Keratinocyte (primary cell): Measurements from ENCODE around the gene LRP1B. TPM values are rescaled to one million over a fixed set of nuclear protein-coding genes. Genes with fewer than 3 reads are reported as not detected.

Experiments used
- DNase-seq: peaks from one replicate; pipeline ENCODE4 v3.0.0-alpha.2; 2011; ENCODE audit warnings: low read depth, missing footprints, low spot score
- FAIRE-seq: peaks from 2 replicates; lab custom pipeline; 2011; peaks lifted over from hg19 to GRCh38; lab: Jason Lieb, UNC
- H2AFZ ChIP-seq: 2 replicates; pipeline ENCODE4 v1.6.0; 2012; ENCODE audit warnings: low read length, control low read depth, inconsistent platforms; ENCODE audit not compliant: control insufficient read depth
- H3K27ac ChIP-seq: 2 replicates; pipeline ENCODE4 v1.5.1; 2011; ENCODE audit warnings: low read length; ENCODE audit not compliant: control insufficient read depth, insufficient read depth
- H3K27me3 ChIP-seq: 3 replicates; pipeline ENCODE4 v1.6.0; 2011; ENCODE audit warnings: low read length; ENCODE audit not compliant: control insufficient read depth, insufficient read depth; ENCODE audit errors: extremely low read depth
- H3K36me3 ChIP-seq, 2 experiments: 2 replicates in 1 of 2; 3 replicates in 1 of 2; pipeline ENCODE4 v1.5.1; 2011; ENCODE audit warnings: low read length in 2 of 2, mild to moderate bottlenecking in 1 of 2; ENCODE audit not compliant: control insufficient read depth in 2 of 2, insufficient read depth in 2 of 2; ENCODE audit errors: extremely low read depth in 1 of 2
- H3K4me1 ChIP-seq: 3 replicates; pipeline ENCODE4 v1.5.1; 2011; ENCODE audit warnings: low read length; ENCODE audit not compliant: control insufficient read depth, insufficient read depth; ENCODE audit errors: extremely low read depth
- H3K4me2 ChIP-seq: 3 replicates; pipeline ENCODE4 v1.6.0; 2011; ENCODE audit warnings: low read depth, low read length; ENCODE audit not compliant: control insufficient read depth, insufficient read depth; ENCODE audit errors: extremely low read depth
- H3K4me3 ChIP-seq, 3 experiments: fragments of 200-600 bp in 1 of 3; sonication (generic) in 1 of 3; 2 replicates in 2 of 3; 3 replicates in 1 of 3; pipeline ENCODE4 v1.5.1; 2011 to 2016; ENCODE audit warnings: low read length in 3 of 3, mild to moderate bottlenecking in 3 of 3, control low read depth in 2 of 3, inconsistent platforms in 1 of 3, low read depth in 1 of 3, mixed read lengths in 1 of 3, mixed run types in 1 of 3, moderate library complexity in 1 of 3; ENCODE audit not compliant: control insufficient read depth in 2 of 3, insufficient read depth in 2 of 3; ENCODE audit errors: extremely low read depth in 1 of 3
- H3K79me2 ChIP-seq: 2 replicates; pipeline ENCODE4 v1.6.0; 2012; ENCODE audit warnings: low read length; ENCODE audit not compliant: control insufficient read depth, insufficient read depth
- H3K9ac ChIP-seq: 3 replicates; pipeline ENCODE4 v1.6.0; 2011; ENCODE audit warnings: low read length; ENCODE audit not compliant: control insufficient read depth, insufficient read depth; ENCODE audit errors: extremely low read depth
- H3K9me1 ChIP-seq: 3 replicates; pipeline ENCODE4 v1.6.0; 2011; ENCODE audit warnings: low read length; ENCODE audit not compliant: control insufficient read depth, insufficient read depth; ENCODE audit errors: extremely low read depth
- H3K9me3 ChIP-seq: 2 replicates; pipeline ENCODE4 v1.5.1; 2012; ENCODE audit warnings: low read depth, low read length; ENCODE audit not compliant: control insufficient read depth
- H4K20me1 ChIP-seq: 3 replicates; pipeline ENCODE4 v1.6.0; 2011; ENCODE audit warnings: low read length; ENCODE audit not compliant: control insufficient read depth, insufficient read depth; ENCODE audit errors: extremely low read depth
- CTCF ChIP-seq, 3 experiments: IDR thresholded peaks in 1 of 3; conservative IDR thresholded peaks in 1 of 3; optimal IDR thresholded peaks in 1 of 3; 2 replicates in 2 of 3; 3 replicates in 1 of 3; pipeline versions ENCODE3 to v1.5.1; 2011; ENCODE audit warnings: low read length in 3 of 3, mild to moderate bottlenecking in 3 of 3, moderate library complexity in 2 of 3, control low read depth in 1 of 3, inconsistent platforms in 1 of 3; ENCODE audit not compliant: insufficient read depth in 2 of 3; ENCODE audit errors: extremely low read depth in 1 of 3
- EZH2 ChIP-seq: IDR thresholded peaks from one replicate; pipeline ENCODE4 v1.6.1; 2012; ENCODE audit warnings: inconsistent platforms, mild to moderate bottlenecking, low read length, moderate library complexity
- dilution Hi-C: fragments of 300-500 bp; cut with MboI; formaldehyde crosslinking; loops from one replicate; pipeline ENCODE4 v1.7.0; 2020; ENCODE audit warnings: low sequenced_read_pairs; ENCODE audit not compliant: extremely low pct_ligation_motif_present
- polyA plus RNA-seq, 5 experiments: library from polyadenylated mRNA; depleted of rRNA in 3 of 5; stranded (reverse) in 3 of 5; stranded (forward) in 1 of 5; unstranded in 1 of 5; fragments of >200 nt; gene quantifications; 1 replicate in 1 of 5; 2 replicates in 3 of 5; 3 replicates in 1 of 5; pipeline versions ENCODE4 v1.2.1 to v1.2.3, GENCODE V29; 2011 to 2012; ENCODE audit warnings: missing spikeins in 2 of 5, low read depth in 1 of 5, low replicate concordance in 1 of 5

Gene LRP1B
- polyA plus RNA-seq, 1 donor (not counting 4 experiments of a cell fraction or from before 2014, with no cell fraction given), result not detected

GRCh38 chr2:140905083-140905781 lies 1225.6 kb downstream of the LRP1B start:
- no peak for FAIRE-seq
- dilution Hi-C loops, result no loop called here
- TF ChIP-seq EZH2, result no peak
- no peak for TF ChIP-seq CTCF (optimal IDR thresholded peaks at IDR 0.05 in 1 of 3, IDR thresholded peaks at IDR 0.05 in 1 of 3, conservative IDR thresholded peaks at IDR 0.05 in 1 of 3; ENCODE audit: extremely low read depth in 1 of 3, insufficient read depth in 2 of 3, low read length in 3 of 3)

GRCh38 chr2:140895378-140895777 lies 1235.4 kb downstream of the LRP1B start:
- no peak for DNase-seq
- no peak overlapping the region for H3K27ac ChIP-seq
- H3K4me3 ChIP-seq, result no peak overlapping the region
- no peak overlapping the region for H3K4me2 ChIP-seq
- FAIRE-seq, result no peak
- dilution Hi-C loops, result no loop called here
- H3K79me2 ChIP-seq, result no peaks in the 10 kb centered on the region
- H3K36me3 ChIP-seq, result no peaks in the 10 kb centered on the region
- no peaks in the 10 kb centered on the region for H3K9me3 ChIP-seq
- TF ChIP-seq EZH2 (no peak), CTCF (optimal IDR thresholded peaks at IDR 0.05 in 1 of 3, IDR thresholded peaks at IDR 0.05 in 1 of 3, conservative IDR thresholded peaks at IDR 0.05 in 1 of 3; ENCODE audit: extremely low read depth in 1 of 3, insufficient read depth in 2 of 3, low read length in 3 of 3) (no peak)
- no peaks in the 10 kb centered on the region for H3K4me1 ChIP-seq
- no peak overlapping the region for H3K9ac ChIP-seq
- no peaks in the 10 kb centered on the region for H4K20me1 ChIP-seq
- H3K9me1 ChIP-seq, result no peaks in the 10 kb centered on the region
- H3K27me3 ChIP-seq, result no peaks in the 10 kb centered on the region
- no peak overlapping the region for H2AFZ ChIP-seq

More at GRCh38 chr2:140905083-140905781, 1225.6 kb downstream of the LRP1B start:
- no peak overlapping the region for H3K4me2 ChIP-seq
- H2AFZ ChIP-seq, result no peak overlapping the region
- H3K9ac ChIP-seq, result no peak overlapping the region
- H3K79me2 ChIP-seq, result no peaks in the 10 kb centered on the region
- no peaks in the 10 kb centered on the region for H3K27me3 ChIP-seq
- DNase-seq, result no peak
- no peaks in the 10 kb centered on the region for H3K9me3 ChIP-seq
- H3K9me1 ChIP-seq, result no peaks in the 10 kb centered on the region
- H4K20me1 ChIP-seq, result no peaks in the 10 kb centered on the region
- H3K4me1 ChIP-seq, result no peaks in the 10 kb centered on the region
- H3K27ac ChIP-seq, result no peak overlapping the region
- H3K36me3 ChIP-seq, result no peaks in the 10 kb centered on the region
- no peak overlapping the region for H3K4me3 ChIP-seq
